Left cardiac atrium (tissue), 4 donors: ENCODE results near the gene CFB. TPM values are rescaled to one million over a fixed set of nuclear protein-coding genes. Genes with fewer than 3 reads are reported as not detected.
"Not testable (repeated sequence)": the region's sequence is repeated elsewhere in the genome, so short reads cannot be mapped to it uniquely, and the experiment has no call there.

Experiments
- ATAC-seq, 2 donors: fragments of 200-7000 bp; cut with Tn5 transposase; one replicate each; pipeline ENCODE4 v1.9.1; 2020; ENCODE audit warnings: mild to moderate bottlenecking in 2 of 2, moderate library complexity in 2 of 2
- DNase-seq: peaks from one replicate; pipeline ENCODE4 v3.0.0-alpha.2; 2020
- intact Hi-C, 2 donors: fragments of 100-400 bp; cut with DNase I; formaldehyde crosslinking; loops; one replicate each; pipeline versions ENCODE4 v1.14.1 to v1.15.1; 2022 to 2023
- microRNA-seq, 2 donors: library from miRNA; unstranded; fragments of <30 nt; microRNA quantifications; one replicate each; pipeline ENCODE4 v1.2.0, GENCODE V29; 2020
- total RNA-seq, 2 donors: library from RNA; stranded (reverse); fragmentation: NEBNext Ultra II Directional; extraction: Animal tissue kit (Norgen Biotek cat#: 25700); gene quantifications; one replicate each; pipeline ENCODE4 v1.2.1, GENCODE V29; 2021
- donor health status: DM: no; HTN: yes; CAD: no.
- donor health status: DM: no; HTN: yes; CAD: no; lungs with severe emphysema.
- donor health status: DM: yes; HTN: yes; CAD: no.
- donor health status: Dilated cardiomyopathy.

Gene CFB
- total RNA-seq, 2 donors from 2014 or later = 50.3 to 113 TPM

GRCh38 chr6:31981744-31982143 is 35.8 kb downstream of the CFB start, which contains the start of gene C4A:
C4A (plus strand) TSS chr6:31982057; CDS start chr6:31982108, 51 bp downstream.
- DNase-seq, intact Hi-C loops: not testable (repeated sequence)
- peak; percentile 84 to 86 for ATAC-seq

- ATAC-seq, intact Hi-C loops, DNase-seq: not testable (repeated sequence)
Measured at GRCh38 chr6:31989363-31989762, 43.5 kb downstream of the CFB start.

GRCh38 chr6:31994421-31994820 is 48.5 kb downstream of the CFB start:
- intact Hi-C loops, ATAC-seq: not testable (repeated sequence)
- DNase-seq = peak; percentile 3

GRCh38 chr6:31996385-31996784 is 50.5 kb downstream of the CFB start:
- intact Hi-C loops, ATAC-seq: not testable (repeated sequence)
- peak; percentile 20 for DNase-seq

Small RNAs within 50 kb of the gene (microRNA-seq; reads per million reads assigned to microRNA genes)
- gene MIR1236 = 0 reads per million in 2 donors

Other genes starting within 250 kb of the CFB start
- gene ABHD16A, start 242.8 kb upstream of the CFB start, total RNA-seq = 10 to 100 TPM; 33.5 to 36.3 TPM
- not detected for gene LY6G6F, start 239.2 kb upstream of the CFB start, total RNA-seq
- not detected for gene LY6G6D, start 230.7 kb upstream of the CFB start, total RNA-seq
- not detected for gene LY6G6C, start 224.3 kb upstream of the CFB start, total RNA-seq
- gene MPIG6B, start 222.7 kb upstream of the CFB start, total RNA-seq = under 1 TPM; 0.39 to 0.41 TPM
- 10 to 100 TPM; 55.6 to 56.2 TPM for gene DDAH2, start 216.8 kb upstream of the CFB start, total RNA-seq
- 100 to 1,000 TPM; 151 to 196 TPM for gene CLIC1, start 209.6 kb upstream of the CFB start, total RNA-seq
- gene MSH5, start 206.1 kb upstream of the CFB start, total RNA-seq = 1 to 10 TPM; 2.6 to 3.0 TPM
- under 1 TPM; 0.71 to 0.73 TPM for gene SAPCD1, start 183.4 kb upstream of the CFB start, total RNA-seq
- 1 to 10 TPM; 4.8 to 6.2 TPM for gene VWA7, start 168.8 kb upstream of the CFB start, total RNA-seq
- 10 to 100 TPM; 24.8 to 39.3 TPM for gene VARS1, start 150.3 kb upstream of the CFB start, total RNA-seq
- 10 to 100 TPM; 24.3 to 29.4 TPM for gene LSM2, start 139.1 kb upstream of the CFB start, total RNA-seq
- gene HSPA1L, start 130.8 kb upstream of the CFB start, total RNA-seq = 1 to 10 TPM; 1.1 to 2.6 TPM
- gene HSPA1A, start 130.6 kb upstream of the CFB start, total RNA-seq = 100 to 1,000 TPM; 197 to 288 TPM
- gene HSPA1B, start 118.4 kb upstream of the CFB start, total RNA-seq = 100 to 1,000 TPM; 142 to 192 TPM
- 10 to 100 TPM; 26.8 to 31.8 TPM for gene NEU1, start 83.3 kb upstream of the CFB start, total RNA-seq
- not detected for gene SLC44A4, start 67.1 kb upstream of the CFB start, total RNA-seq
- gene EHMT2, start 48.4 kb upstream of the CFB start, total RNA-seq = 10 to 100 TPM; 12.9 to 20.2 TPM
- gene ZBTB12, start 44.0 kb upstream of the CFB start, total RNA-seq = 1 to 10 TPM; 2.5 to 4.6 TPM
- gene C2, start 18.4 kb upstream of the CFB start, total RNA-seq = 10 to 100 TPM; 12.3 to 30.0 TPM
- gene NELFE, start 12.9 kb downstream of the CFB start, total RNA-seq = 10 to 100 TPM; 39.8 to 53.7 TPM
- 10 to 100 TPM; 36.8 to 45.1 TPM for gene SKIC2, start 13.1 kb downstream of the CFB start, total RNA-seq
- 10 to 100 TPM; 12.8 to 20.9 TPM for gene DXO, start 26.0 kb downstream of the CFB start, total RNA-seq
- 100 to 1,000 TPM; 199 to 206 TPM for gene C4A, start 36.0 kb downstream of the CFB start, total RNA-seq
- gene C4B, start 68.7 kb downstream of the CFB start, total RNA-seq = 100 to 1,000 TPM; 177 to 235 TPM
- 10 to 100 TPM in 1 of 2 donors, 1 to 10 TPM in 1; 2.0 to 10.3 TPM for gene CYP21A2, start 92.3 kb downstream of the CFB start, total RNA-seq
- gene TNXB, start 163.2 kb downstream of the CFB start, total RNA-seq = 100 to 1,000 TPM; 143 to 158 TPM
- 10 to 100 TPM; 35.4 to 36.2 TPM for gene ATF6B, start 182.2 kb downstream of the CFB start, total RNA-seq
- 1 to 10 TPM; 2.6 TPM for gene FKBPL, start 184.2 kb downstream of the CFB start, total RNA-seq
- under 1 TPM; 0.77 to 0.97 TPM for gene PRRT1, start 205.8 kb downstream of the CFB start, total RNA-seq
- 10 to 100 TPM; 20.2 to 29.6 TPM for gene PPT2, start 208.0 kb downstream of the CFB start, total RNA-seq
- 1 to 10 TPM; 7.1 to 8.7 TPM for gene EGFL8, start 218.5 kb downstream of the CFB start, total RNA-seq
- 10 to 100 TPM; 54.8 to 58.1 TPM for gene AGPAT1, start 230.0 kb downstream of the CFB start, total RNA-seq
- gene RNF5, start 232.3 kb downstream of the CFB start, total RNA-seq = 10 to 100 TPM; 73.0 to 77.9 TPM
- gene AGER, start 238.2 kb downstream of the CFB start, total RNA-seq = 1 to 10 TPM; 2.4 to 2.8 TPM
- 10 to 100 TPM; 43.7 to 47.7 TPM for gene PBX2, start 244.1 kb downstream of the CFB start, total RNA-seq
- 10 to 100 TPM in 1 of 2 donors, 1 to 10 TPM in 1; 8.5 to 15.8 TPM for gene GPSM3, start 246.5 kb downstream of the CFB start, total RNA-seq